H9 (cell line): Measurements from ENCODE around the gene TRUB1. TPM values are rescaled to one million over a fixed set of nuclear protein-coding genes. Genes with fewer than 3 reads are reported as not detected.

Experiments used
- DNase-seq: peaks from one replicate; pipeline ENCODE4 v3.0.0-alpha.2; 2017
- H2AFZ ChIP-seq: one replicate; pipeline ENCODE4 v1.6.1; 2013; ENCODE audit warnings: mild to moderate bottlenecking, low read length, control low read depth, moderate library complexity
- H2AK5ac ChIP-seq: 2 replicates; pipeline ENCODE4 v1.6.1; 2013; ENCODE audit warnings: low read length, control low read depth, mixed read lengths; ENCODE audit not compliant: insufficient read length
- H2BK120ac ChIP-seq: one replicate; pipeline ENCODE4 v1.6.1; 2013; ENCODE audit warnings: low read depth, mild to moderate bottlenecking, low read length, control low read depth, inconsistent platforms; ENCODE audit not compliant: poor library complexity, severe bottlenecking
- H2BK12ac ChIP-seq: 2 replicates; pipeline ENCODE4 v1.6.1; 2013; ENCODE audit warnings: low read length, control low read depth, mixed read lengths, low read depth; ENCODE audit not compliant: insufficient read length
- H2BK15ac ChIP-seq: 2 replicates; pipeline ENCODE4 v1.6.1; 2013; ENCODE audit warnings: low read depth, low read length, control low read depth
- H2BK20ac ChIP-seq: one replicate; pipeline ENCODE4 v1.6.1; 2013; ENCODE audit warnings: low read depth, mild to moderate bottlenecking, low read length, control low read depth, inconsistent platforms; ENCODE audit not compliant: poor library complexity, severe bottlenecking
- H2BK5ac ChIP-seq: 2 replicates; pipeline ENCODE4 v1.6.1; 2013; ENCODE audit warnings: low read length, control low read depth, mixed read lengths; ENCODE audit not compliant: insufficient read length
- H3K14ac ChIP-seq: 2 replicates; pipeline ENCODE4 v1.6.1; 2013; ENCODE audit warnings: low read length, control low read depth; ENCODE audit not compliant: insufficient read depth
- H3K18ac ChIP-seq: 2 replicates; pipeline ENCODE4 v1.6.1; 2013; ENCODE audit warnings: low read depth, mild to moderate bottlenecking, mixed read lengths, low read length, control low read depth; ENCODE audit not compliant: insufficient read length
- H3K23ac ChIP-seq: 2 replicates; pipeline ENCODE4 v1.6.1; 2013; ENCODE audit warnings: low read length, control low read depth, mixed read lengths, low read depth; ENCODE audit not compliant: insufficient read length
- H3K23me2 ChIP-seq: 2 replicates; pipeline ENCODE4 v1.6.1; 2013; ENCODE audit warnings: low read depth, mild to moderate bottlenecking, mixed read lengths, low read length, control low read depth; ENCODE audit not compliant: insufficient read length, poor library complexity, severe bottlenecking
- H3K27ac ChIP-seq: 2 replicates; pipeline ENCODE4 v1.5.1; 2013; ENCODE audit warnings: low read length, control low read depth, mixed read lengths, low read depth; ENCODE audit not compliant: insufficient read length
- H3K27me3 ChIP-seq: 2 replicates; pipeline ENCODE4 v1.6.1; 2013; ENCODE audit warnings: low read length, control low read depth, inconsistent platforms; ENCODE audit not compliant: insufficient read depth
- H3K4ac ChIP-seq: 2 replicates; pipeline ENCODE4 v1.6.1; 2013; ENCODE audit warnings: low read depth, mild to moderate bottlenecking, control low read depth, inconsistent platforms, low read length, moderate library complexity
- H3K4me1 ChIP-seq: 2 replicates; pipeline ENCODE4 v1.6.1; 2013; ENCODE audit warnings: low read length, control low read depth, inconsistent platforms; ENCODE audit not compliant: insufficient read depth
- H3K4me2 ChIP-seq: 2 replicates; pipeline ENCODE4 v1.6.1; 2013; ENCODE audit warnings: low read length, control low read depth, mixed read lengths; ENCODE audit not compliant: insufficient read length, insufficient read depth
- H3K56ac ChIP-seq: 2 replicates; pipeline ENCODE4 v1.6.1; 2013; ENCODE audit warnings: low read depth, mild to moderate bottlenecking, mixed read lengths, low read length, control low read depth; ENCODE audit not compliant: insufficient read length
- H3K79me1 ChIP-seq: 2 replicates; pipeline ENCODE4 v1.6.1; 2013; ENCODE audit warnings: low read depth, mild to moderate bottlenecking, moderate library complexity, low read length, control low read depth, inconsistent platforms; ENCODE audit not compliant: insufficient read depth, poor library complexity, severe bottlenecking
- H3K79me2 ChIP-seq: 2 replicates; pipeline ENCODE4 v1.6.1; 2013; ENCODE audit warnings: low read length, control low read depth, inconsistent platforms; ENCODE audit not compliant: insufficient read depth
- H3K9ac ChIP-seq: 2 replicates; pipeline ENCODE4 v1.6.1; 2013; ENCODE audit warnings: low read length, control low read depth, mixed read lengths; ENCODE audit not compliant: insufficient read length; ENCODE audit errors: extremely low read depth
- H3K9me3 ChIP-seq: one replicate; pipeline ENCODE4 v1.6.1; 2013; ENCODE audit warnings: low read depth, low read length, inconsistent platforms; ENCODE audit not compliant: control insufficient read depth
- H3T11ph ChIP-seq: one replicate; pipeline ENCODE4 v1.6.1; 2013; ENCODE audit warnings: mild to moderate bottlenecking, low read length, control low read depth, inconsistent platforms
- H4K20me1 ChIP-seq: one replicate; pipeline ENCODE4 v1.6.1; 2013; ENCODE audit not compliant: control insufficient read depth, insufficient read length, insufficient read depth
- H4K5ac ChIP-seq: 2 replicates; pipeline ENCODE4 v1.6.1; 2013; ENCODE audit warnings: low read depth, mild to moderate bottlenecking, mixed read lengths, low read length, control low read depth; ENCODE audit not compliant: insufficient read length
- H4K8ac ChIP-seq: replicated peaks from 2 replicates; pipeline ENCODE4 v1.6.1; 2013; ENCODE audit warnings: low read length, control low read depth, mixed read lengths, low read depth; ENCODE audit not compliant: insufficient read length
- H4K91ac ChIP-seq: 2 replicates; pipeline ENCODE4 v1.6.1; 2013; ENCODE audit warnings: low read depth, mild to moderate bottlenecking, moderate library complexity, mixed read lengths, low read length, control low read depth; ENCODE audit not compliant: insufficient read length
- H3K27ac Mint-ChIP-seq, 3 experiments: 2 replicates in 2 of 3; 3 replicates in 1 of 3; pipeline ENCODE4 v1.8.0; 2020 to 2021; ENCODE audit warnings: mixed read lengths in 3 of 3, mild to moderate bottlenecking in 1 of 3, moderate library complexity in 1 of 3
- H3K27me3 Mint-ChIP-seq: 2 replicates; pipeline ENCODE4 v1.8.0; 2021; ENCODE audit warnings: low read depth, mild to moderate bottlenecking, moderate library complexity, mixed read lengths
- H3K36me3 Mint-ChIP-seq, 3 experiments: 2 replicates in 2 of 3; 3 replicates in 1 of 3; pipeline ENCODE4 v1.8.0; 2020 to 2021; ENCODE audit warnings: low read depth in 3 of 3, mixed read lengths in 3 of 3; ENCODE audit not compliant: insufficient read depth in 1 of 3
- H3K4me1 Mint-ChIP-seq, 2 experiments: 2 replicates each; pipeline ENCODE4 v1.8.0; 2020; ENCODE audit warnings: mixed read lengths in 2 of 2
- H3K4me3 Mint-ChIP-seq, 2 experiments: 2 replicates in 1 of 2; 3 replicates in 1 of 2; pipeline ENCODE4 v1.8.0; 2020 to 2021; ENCODE audit warnings: mild to moderate bottlenecking in 2 of 2, mixed read lengths in 2 of 2, moderate library complexity in 1 of 2
- H3K9me3 Mint-ChIP-seq, 2 experiments: 2 replicates in 1 of 2; 3 replicates in 1 of 2; pipeline ENCODE4 v1.8.0; 2020; ENCODE audit warnings: mild to moderate bottlenecking in 2 of 2, mixed read lengths in 2 of 2, moderate library complexity in 1 of 2
- CTCF ChIP-seq: fragments of 200-600 bp; sonication (generic); conservative IDR thresholded peaks from 3 replicates; pipeline ENCODE4 v1.8.0; 2021; ENCODE audit warnings: antibody characterized with exemption, mild to moderate bottlenecking
- WGBS: extraction: QIAGEN DNeasy Blood & Tissue Kit; methylation state at CpG from one replicate; pipeline ENCODE4 v1.1.7; 2013; ENCODE audit warnings: missing lambda C conversion rate, low lambda C conversion rate, mixed read lengths; ENCODE audit not compliant: insufficient read length; ENCODE audit errors: extremely low coverage; 5-methylcytosine and 5-hydroxymethylcytosine counted together
- long read RNA-seq: library from polyadenylated mRNA; unstranded; transcript quantifications from one replicate; pipeline ENCODE4 v2.0.0, GENCODE V29; 2020
- total RNA-seq: library from RNA; stranded (reverse); gene quantifications from 2 replicates; pipeline ENCODE4 v1.2.1, GENCODE V29; 2021

TRUB1 gene
- 19.5 and 20.6 TPM in 2 replicates for total RNA-seq
- long read RNA-seq, transcript TRUB1-201 (8 exons, 3,408 nt) = major isoform, 118 of 129 reads
- long read RNA-seq, partial matches to known transcripts = 3 of 129 reads
- long read RNA-seq, other reads (novel, unspliced or antisense) = 6 of 129 reads

DNA sequence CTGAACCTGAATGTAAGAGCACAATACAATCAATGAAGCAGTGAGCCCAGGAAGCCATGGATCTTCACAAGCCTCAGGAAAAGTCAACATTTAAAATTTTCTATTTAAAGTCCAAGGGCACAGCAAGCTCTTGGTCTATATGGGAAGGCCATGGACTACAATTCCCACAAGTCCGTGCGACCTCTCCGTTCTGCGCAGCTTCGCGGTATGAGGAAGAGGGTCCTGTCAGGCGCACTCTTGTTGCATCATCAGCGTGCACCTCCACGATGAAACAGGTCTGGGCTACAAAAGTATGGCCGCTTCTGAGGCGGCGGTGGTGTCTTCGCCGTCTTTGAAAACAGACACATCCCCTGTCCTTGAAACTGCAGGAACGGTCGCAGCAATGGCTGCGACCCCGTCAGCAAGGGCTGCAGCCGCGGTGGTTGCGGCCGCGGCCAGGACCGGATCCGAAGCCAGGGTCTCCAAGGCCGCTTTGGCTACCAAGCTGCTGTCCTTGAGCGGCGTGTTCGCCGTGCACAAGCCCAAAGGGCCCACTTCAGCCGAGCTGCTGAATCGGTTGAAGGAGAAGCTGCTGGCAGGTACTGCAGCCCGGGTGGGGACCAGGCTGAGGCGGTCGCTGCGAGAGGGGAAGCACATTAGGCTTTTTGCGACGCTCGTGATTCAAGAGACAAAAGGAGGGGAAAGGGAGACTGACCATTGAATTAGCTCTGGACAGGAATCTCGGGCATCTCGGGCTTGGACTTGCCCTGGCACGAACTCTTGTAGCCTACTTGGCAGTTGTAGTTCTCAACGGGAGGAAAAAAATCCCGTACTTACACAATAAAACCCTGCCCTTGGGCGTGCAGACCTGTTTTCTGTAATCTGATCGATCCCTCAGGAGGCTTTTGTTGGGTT is at the start of gene TRUB1:
Gene TRUB1 (plus strand): TSS at position 234 of the 894 bp plus-strand sequence. CDS start 59 bp downstream, at position 293.
- H3K36me3 Mint-ChIP-seq = peaks cover 15 to 20% (median 18%) of the 10 kb centered on the region in 3 experiments; a peak in 6 of 7 replicates

More for the DNA sequence above, at the start of gene TRUB1:
- Histone ChIP-seq H3K18ac (peak within 1 kb of the TSS; percentile 64), H3K79me1 (peaks cover 3% of the 10 kb centered on the region), H3K79me2 (peaks cover 20% of the 10 kb centered on the region; the same call in 1 of the 2 replicates), H3K9ac (peak within 1 kb of the TSS; percentile 70), H2AFZ (no peak within 1 kb of the TSS), H3K14ac (peak within 1 kb of the TSS; percentile 94), H4K5ac (peak within 1 kb of the TSS; percentile 70), H2AK5ac (no peak within 1 kb of the TSS), H3K4me2 (peak within 1 kb of the TSS; percentile 81), H2BK12ac (no peak within 1 kb of the TSS), H4K20me1 (no peaks in the 10 kb centered on the region), H3K23me2 (peaks cover 4% of the 10 kb centered on the region), H2BK15ac (no peak within 1 kb of the TSS), H3K27me3 (no peaks in the 10 kb centered on the region), H3K56ac (no peak within 1 kb of the TSS), H3K9me3 (no peaks in the 10 kb centered on the region), H2BK5ac (no peak within 1 kb of the TSS), H3K23ac (no peak within 1 kb of the TSS), H3K27ac (no peak within 1 kb of the TSS), H2BK20ac (no peak within 1 kb of the TSS), H4K91ac (peak within 1 kb of the TSS; percentile 8), H3T11ph (no peak within 1 kb of the TSS), H3K4me1 (no peaks in the 10 kb centered on the region), H4K8ac (no peak within 1 kb of the TSS), H3K4ac (no peak within 1 kb of the TSS; the same call in 1 of the 2 replicates), H2BK120ac (no peak within 1 kb of the TSS)
- Mint-ChIP-seq H3K4me3 (peak within 1 kb of the TSS; percentile 97 to 99), H3K4me1 (peaks cover 11 to 13% of the 10 kb centered on the region in 2 experiments), H3K9me3 (no peaks in the 10 kb centered on the region), H3K27ac (peak within 1 kb of the TSS; percentile 96 to 99 (median 99)), H3K27me3 (no peaks in the 10 kb centered on the region)
- peak; percentile 95 for DNase-seq
- no CpG with 5 or more reads among the region's 46 CpGs for WGBS
- TF ChIP-seq CTCF = no peak
